GM21717 (cell line): ENCODE data around the gene FRS2.

ENCODE experiments used
- ATAC-seq: cut with Tn5 transposase; IDR thresholded peaks from one replicate; pipeline ENCODE4 v1.9.1; 2021; ENCODE audit warnings: mild to moderate bottlenecking, moderate library complexity; ENCODE audit not compliant: unreplicated experiment

FRS2 gene

DNA sequence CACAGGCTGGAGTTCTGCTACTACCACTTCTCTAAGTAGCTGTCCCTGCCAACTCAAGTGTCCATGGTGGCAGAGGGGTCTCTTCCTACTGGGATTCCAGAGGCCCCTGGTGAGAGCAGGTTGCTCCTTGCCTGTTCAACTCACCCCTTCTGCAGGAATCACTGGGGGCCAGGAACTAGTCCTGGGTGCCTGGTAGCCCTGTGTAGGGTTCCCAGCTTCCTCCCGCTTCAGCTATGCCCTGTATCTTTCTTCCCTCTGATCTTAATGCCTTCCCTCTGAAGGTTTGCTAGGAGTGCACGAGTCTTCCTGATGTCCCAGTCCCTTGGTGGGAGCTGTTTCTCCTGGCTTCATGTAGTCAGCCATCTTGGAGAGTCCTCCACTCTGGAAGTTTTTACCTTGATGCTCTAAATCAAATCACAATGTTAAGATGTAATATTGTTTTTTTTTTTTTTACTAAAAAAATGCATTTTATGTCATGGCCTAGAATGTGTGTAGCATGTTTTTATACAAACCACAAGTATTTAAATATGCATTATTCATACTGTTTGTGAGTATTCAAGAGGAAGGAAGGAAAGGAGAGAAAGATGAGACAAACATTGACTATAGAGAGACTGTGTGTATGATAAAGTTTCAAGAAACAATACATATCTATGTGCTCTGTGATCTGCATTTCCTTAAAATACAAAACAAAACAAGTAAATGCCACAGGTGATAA lies 54.7 kb downstream of the FRS2 start:
- ATAC-seq = no peak

GRCh38 chr12:69527506-69528272 lies 57.5 kb downstream of the FRS2 start:
- no peak for ATAC-seq

DNA sequence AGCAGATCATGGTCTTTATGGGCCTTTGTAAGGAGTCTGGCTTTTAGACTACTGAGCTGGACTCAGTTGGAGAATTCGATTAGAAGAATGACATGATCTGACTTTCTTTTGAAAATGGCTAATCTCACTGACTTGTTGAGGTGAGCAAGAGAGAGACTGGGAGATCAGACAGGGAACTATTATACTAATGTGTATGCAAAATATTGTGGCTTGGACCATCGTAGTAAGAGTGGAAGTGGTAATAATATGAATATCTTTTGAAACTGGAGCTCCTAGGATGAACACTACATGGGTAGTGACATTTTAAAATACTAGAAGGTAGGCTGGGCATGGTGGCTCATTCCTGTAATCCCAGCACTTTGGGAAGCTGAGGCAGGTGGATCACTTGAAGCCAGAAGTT lies 58.8 kb downstream of the FRS2 start:
- no peak for ATAC-seq

DNA sequence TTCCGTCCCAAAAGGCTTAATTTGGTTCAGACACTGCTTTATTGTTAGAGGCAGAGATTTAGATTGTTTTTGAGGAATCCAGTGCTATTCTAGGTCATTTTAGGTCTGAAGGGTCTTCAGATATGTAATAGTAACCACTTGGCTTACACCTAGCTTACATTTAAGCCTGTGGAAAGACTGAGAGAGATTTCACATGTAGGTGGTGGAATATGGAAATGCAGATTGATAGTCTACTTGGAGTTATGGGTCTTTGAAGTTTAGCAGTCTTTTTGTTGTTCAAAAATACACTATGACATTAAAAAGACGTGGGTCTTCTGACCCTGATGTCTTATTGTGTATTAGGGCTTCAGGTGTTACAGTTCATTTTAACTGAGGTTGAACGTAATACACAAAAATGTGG lies 63.7 kb downstream of the FRS2 start:
- ATAC-seq = no peak

- ATAC-seq = peak; percentile 82
These were observed 64.2 kb downstream of the FRS2 start for GRCh38 chr12:69534389-69534822.

GRCh38 chr12:69540987-69541386 lies 70.8 kb downstream of the FRS2 start:
- no peak for ATAC-seq

DNA sequence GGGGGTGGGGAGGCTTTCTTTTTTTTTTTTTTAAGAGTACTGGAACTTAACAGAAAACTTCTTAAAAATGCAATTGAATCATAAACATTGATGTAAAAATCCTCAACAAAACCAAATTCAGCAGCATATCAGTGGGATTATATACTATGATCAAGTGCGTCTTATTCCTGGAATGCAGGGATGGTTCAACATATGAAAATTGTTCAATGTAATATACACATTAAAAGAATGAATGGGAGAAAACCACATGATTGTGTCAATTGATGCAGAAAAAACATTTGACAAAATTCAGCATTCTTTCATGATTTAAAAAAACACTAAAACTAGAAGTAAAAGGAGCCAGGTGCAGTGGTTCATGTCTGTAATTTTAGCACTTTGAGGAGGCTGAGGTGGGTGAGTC lies 73.9 kb downstream of the FRS2 start:
- no peak for ATAC-seq

DNA sequence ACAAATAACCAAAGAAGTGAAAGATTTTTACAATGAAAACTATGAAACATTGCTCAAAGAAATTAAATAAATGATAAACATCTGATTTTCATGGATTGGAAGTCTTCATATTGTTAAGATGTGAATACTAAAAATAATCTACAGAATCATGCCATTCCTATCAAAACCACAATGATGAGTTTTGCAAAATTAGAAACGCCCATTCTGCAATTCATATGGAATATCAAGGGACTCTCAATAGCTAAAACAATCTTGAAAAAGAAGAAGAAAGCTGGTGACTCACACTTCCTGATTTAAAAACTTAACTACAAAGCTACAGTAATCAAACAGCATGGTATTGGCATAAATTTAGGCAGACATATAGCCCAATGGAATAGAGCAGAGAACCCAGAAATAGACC lies 74.9 kb downstream of the FRS2 start:
- no peak for ATAC-seq

GRCh38 chr12:69546693-69547438 lies 76.7 kb downstream of the FRS2 start:
- ATAC-seq = peak; percentile 79

DNA sequence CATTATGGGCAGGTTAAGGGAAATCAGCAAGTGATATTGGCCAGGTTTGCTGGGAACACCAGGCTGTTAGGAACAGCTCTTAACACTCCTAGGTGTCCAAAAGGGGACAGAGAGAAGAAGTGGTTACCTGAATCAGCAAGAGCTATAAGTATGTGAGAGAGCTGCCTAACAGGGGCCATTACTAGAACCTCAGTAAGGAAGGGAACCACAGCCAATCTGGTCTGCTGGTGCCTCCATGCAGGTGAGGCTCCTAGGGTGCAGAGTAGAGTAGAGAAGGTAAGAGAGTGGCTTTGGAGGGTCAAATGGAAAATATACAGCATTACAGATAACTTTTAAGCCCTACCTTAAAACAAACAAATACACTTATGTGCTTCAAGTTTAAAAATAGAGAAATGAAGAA lies 78.5 kb downstream of the FRS2 start:
- ATAC-seq = no peak

- ATAC-seq = no peak
These were observed 80.6 kb downstream of the FRS2 start for GRCh38 chr12:69550569-69551350.

DNA sequence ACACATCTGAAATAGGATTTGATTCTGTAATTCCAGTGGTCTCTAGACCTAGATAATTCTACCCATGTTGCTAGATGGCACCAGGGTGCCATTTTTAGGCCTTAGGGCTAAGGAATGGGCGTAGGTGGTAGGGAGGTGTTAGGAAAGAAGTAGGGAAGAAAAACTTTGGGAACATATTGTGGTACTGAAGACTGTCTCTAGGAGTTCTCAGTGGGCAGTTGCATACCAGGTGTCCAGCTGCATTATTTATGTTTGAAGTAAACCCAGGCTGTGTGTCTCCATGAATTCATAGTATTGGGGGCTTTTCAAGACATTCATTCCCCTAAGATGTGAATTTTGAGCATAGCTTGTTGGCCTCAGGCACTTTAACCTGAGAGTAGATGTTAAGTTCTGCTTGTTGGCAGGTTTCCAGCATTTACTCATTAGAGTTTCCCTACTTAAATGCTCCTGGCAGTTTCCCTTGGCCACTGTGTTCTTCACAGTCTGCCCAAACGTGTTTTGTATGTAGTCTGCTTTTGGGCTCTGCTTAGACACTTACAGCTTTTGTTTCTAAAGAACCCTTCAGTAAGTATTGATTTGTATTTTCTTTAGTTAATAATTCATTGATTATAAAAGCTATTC lies 83.5 kb downstream of the FRS2 start:
- no peak for ATAC-seq

GRCh38 chr12:69555461-69555860 lies 85.3 kb downstream of the FRS2 start:
- no peak for ATAC-seq

GRCh38 chr12:69556383-69556782 lies 86.2 kb downstream of the FRS2 start:
- no peak for ATAC-seq

DNA sequence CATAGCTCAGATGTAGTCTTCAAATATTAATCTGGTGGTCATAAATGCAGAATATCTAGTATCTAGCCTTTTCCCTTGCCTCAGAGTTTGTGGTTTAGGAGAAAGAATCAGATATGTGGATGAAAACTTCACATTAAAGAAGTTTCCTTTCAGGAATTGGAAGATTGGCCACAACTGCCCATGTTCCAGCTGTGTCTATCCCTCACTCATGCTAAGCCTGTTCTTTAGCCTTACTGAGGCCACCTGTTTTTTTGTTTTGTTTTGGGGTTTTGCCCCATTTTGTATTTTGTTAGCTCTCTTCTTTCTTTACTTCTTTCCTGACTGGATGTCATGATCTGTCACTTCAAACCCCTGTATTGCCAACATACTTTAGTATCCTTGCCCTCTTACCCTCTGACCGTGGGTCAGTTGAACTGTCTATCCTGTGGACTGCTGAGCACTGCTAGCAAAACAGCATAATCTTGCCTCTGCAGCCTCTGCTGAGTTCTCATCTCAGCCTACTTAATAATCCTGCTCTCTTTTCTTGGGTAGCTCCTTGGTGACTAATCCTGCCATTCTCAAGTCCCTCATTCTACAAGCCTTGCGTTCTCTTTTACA lies 93.1 kb downstream of the FRS2 start:
- no peak for ATAC-seq

GRCh38 chr12:69566603-69567002 lies 96.4 kb downstream of the FRS2 start:
- ATAC-seq = no peak

GRCh38 chr12:69569236-69569635 lies 99.0 kb downstream of the FRS2 start:
- no peak for ATAC-seq

- no peak for ATAC-seq
These were observed 99.9 kb downstream of the FRS2 start for GRCh38 chr12:69570000-69570516.

DNA sequence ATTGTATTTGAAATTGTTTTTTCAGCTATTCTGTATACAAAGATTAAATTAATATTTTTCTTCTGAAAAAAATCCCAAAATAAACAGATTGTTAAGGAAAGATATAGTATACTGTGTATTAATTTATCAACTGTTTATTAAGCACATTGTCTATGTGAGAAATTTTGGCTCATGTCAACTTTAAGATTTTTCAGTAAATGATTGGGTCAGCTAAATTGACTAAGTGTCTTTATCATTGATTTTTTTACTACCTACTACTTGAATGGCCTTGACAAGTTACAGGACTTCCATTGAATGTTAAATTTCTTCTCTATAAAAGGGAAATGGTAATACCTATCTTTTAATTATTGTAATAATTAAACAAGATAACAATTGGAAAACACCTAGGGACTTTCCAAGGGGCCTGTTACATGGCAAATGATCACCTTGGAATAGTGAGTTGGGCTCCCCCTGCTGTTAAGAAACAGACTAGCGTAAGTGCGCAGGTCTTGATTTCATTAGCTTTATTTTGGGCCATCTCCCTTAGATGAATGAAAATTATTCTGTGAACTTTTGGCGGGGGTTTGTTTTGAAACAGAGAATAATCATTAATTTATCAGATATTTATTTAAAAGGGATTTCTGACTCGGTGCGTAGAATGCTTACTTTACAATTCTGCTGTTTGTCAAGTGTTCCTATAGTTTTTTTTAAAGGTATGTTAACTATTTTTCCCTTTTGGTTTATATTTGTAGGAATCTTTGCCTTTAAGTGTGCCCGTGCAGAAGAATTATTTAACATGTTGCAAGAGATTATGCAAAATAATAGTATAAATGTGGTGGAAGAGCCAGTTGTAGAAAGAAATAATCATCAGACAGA lies 100.6 kb downstream of the FRS2 start:
- ATAC-seq = peak; percentile 76
